NCI-H524 (cell line): ENCODE measurements around the gene NINL.
A peak's percentile ranks its signal among the peaks of the same experiment; 100 is the strongest.

ENCODE experiments used
- DNase-seq, 2 experiments: peaks; one replicate each; lab custom pipeline; 2025; lab: John Stamatoyannopoulos, UW

Gene NINL

GRCh38 chr20:25407311-25408169, 177.8 kb downstream of the NINL start, which contains the start of gene GINS1:
GINS1 (plus strand) TSS chr20:25407673; CDS start chr20:25407821, 148 bp downstream.
- DNase-seq = peak; percentile 86 to 97
